HG03097 (cell line): ENCODE measurements around the gene SLC9A9.

ENCODE experiments used
- ATAC-seq: cut with Tn5 transposase; IDR thresholded peaks from one replicate; pipeline ENCODE4 v1.9.1; 2021; ENCODE audit not compliant: unreplicated experiment, low FRiP score

The SLC9A9 gene

GRCh38 chr3:143380449-143380848 lies 467.8 kb downstream of the SLC9A9 start:
- no peak for ATAC-seq

- ATAC-seq = no peak
Observed at GRCh38 chr3:143375698-143376097, 472.6 kb downstream of the SLC9A9 start.

- no peak for ATAC-seq
Observed at GRCh38 chr3:143367171-143367570, 481.1 kb downstream of the SLC9A9 start.

DNA sequence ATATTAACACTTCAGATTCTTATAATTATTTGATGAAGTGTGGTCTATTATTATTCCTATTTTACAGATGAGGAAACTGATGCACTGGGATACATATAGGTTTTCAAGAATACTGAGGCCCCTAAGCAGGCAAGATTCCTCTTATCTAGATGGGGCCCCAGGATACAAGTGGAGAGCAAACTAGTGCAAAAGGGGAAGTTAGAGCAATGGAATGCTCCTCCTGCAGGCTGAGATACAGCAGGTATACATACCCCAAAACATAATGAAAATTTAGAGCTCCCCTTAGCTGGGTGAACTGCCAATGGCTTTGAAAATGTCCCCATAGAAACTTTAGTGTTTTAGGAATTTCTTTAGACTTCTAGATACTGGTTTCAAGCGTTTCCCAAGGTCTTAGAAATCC lies 481.6 kb downstream of the SLC9A9 start:
- no peak for ATAC-seq

DNA sequence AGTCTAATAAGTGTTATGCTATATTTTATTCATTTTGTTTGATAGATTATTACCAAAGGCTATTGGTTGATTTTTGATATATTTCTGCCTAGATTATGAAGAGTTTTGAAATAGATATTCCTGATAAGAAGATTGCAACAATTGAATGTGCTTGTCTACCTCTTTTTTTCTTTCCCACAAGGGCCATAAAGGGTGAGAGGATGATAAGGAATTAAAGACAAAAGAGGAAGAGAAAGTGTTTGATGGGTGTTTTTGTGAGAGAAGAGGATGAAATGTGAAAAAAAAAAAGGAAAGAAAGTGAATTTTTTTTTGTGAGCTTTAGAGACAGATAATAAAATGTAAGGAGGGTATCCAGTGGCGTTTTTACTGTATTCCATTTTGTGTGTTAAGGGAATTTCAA lies 484.3 kb downstream of the SLC9A9 start:
- no peak for ATAC-seq

- ATAC-seq = no peak
Observed at GRCh38 chr3:143363276-143363675, 485.0 kb downstream of the SLC9A9 start.

GRCh38 chr3:143362115-143362991 lies 485.9 kb downstream of the SLC9A9 start:
- no peak for ATAC-seq

DNA sequence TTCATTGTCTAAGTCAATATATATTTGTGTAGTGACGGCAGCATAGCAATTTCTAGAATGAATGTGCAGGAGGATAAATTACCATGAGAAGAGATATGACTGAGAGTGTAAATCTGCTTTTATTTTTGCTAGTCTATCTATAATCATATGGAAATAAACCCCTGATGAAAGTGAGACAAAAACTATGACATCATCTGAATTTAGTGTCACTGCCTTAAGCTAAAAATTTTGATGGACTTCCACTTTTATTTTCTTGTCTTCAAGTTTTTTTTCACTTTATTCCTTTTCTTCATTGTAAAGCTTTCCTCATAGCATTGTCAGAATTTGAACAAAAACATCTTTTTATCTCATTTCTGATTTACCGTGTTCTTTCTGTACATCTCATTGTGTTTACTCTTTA lies 486.7 kb downstream of the SLC9A9 start:
- no peak for ATAC-seq

GRCh38 chr3:143360244-143360643 lies 488.0 kb downstream of the SLC9A9 start:
- ATAC-seq = no peak

- ATAC-seq = no peak
Observed at GRCh38 chr3:143358793-143359491, 489.3 kb downstream of the SLC9A9 start.

GRCh38 chr3:143358155-143358792 lies 490.0 kb downstream of the SLC9A9 start:
- ATAC-seq = no peak

GRCh38 chr3:143357700-143358099 lies 490.6 kb downstream of the SLC9A9 start:
- ATAC-seq = no peak

GRCh38 chr3:143356839-143357238 lies 491.4 kb downstream of the SLC9A9 start:
- no peak for ATAC-seq

GRCh38 chr3:143354342-143354741 lies 493.9 kb downstream of the SLC9A9 start:
- ATAC-seq = no peak

DNA sequence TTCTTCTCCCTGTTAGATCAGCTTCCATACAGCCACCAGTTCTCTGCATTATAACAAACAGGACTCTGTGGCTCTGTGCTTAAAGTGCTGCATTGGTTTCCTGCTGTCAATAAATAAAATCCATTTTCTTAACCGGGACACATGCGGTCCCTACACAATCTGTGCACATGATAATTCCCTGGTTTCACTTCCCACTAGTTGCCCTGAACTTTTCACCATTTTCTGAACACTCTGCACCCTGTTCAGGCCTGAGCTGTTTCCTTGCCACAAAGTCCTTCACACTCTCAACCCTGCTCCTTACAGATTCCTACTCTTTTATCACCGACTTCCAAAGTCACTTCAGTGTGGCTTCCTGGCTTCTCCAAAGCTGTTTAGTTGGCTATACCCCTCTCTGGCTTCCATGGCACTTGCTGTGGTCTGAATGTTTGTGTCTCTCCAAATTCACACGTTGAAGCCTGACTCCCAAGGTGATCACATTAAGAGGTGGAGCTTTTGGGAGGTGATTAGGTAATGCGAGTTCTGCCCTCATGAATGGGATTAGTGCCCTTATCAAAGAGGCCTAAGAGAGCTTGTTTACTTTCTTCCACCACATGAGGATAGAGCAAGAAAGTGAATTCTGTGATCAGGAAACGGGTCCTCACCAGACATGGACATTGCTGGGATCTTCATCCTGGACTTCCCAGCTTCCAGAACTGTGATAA lies 495.3 kb downstream of the SLC9A9 start:
- ATAC-seq = no peak

GRCh38 chr3:143351895-143352608 lies 496.2 kb downstream of the SLC9A9 start:
- no peak for ATAC-seq

- no peak for ATAC-seq
Observed at GRCh38 chr3:143351354-143351753, 496.9 kb downstream of the SLC9A9 start.

DNA sequence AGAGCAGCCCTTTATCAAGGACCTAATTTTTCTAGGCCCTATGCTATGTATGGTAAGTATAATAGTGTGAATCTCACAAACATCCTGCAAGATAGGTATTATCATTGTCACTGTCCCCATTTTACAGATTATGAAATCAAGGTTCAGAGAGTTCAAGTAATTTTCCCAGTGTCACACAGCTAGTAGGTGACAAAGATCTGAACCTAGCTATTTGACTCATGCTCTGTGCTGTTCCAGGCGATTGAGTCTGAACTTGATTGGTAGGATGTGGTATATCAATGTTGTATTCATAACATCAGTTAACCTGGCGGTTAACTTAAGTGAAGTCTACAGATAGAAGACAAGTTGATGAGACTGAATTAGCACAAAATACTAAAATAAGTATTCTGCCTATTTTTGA lies 498.8 kb downstream of the SLC9A9 start:
- no peak for ATAC-seq

- no peak for ATAC-seq
Observed at GRCh38 chr3:143348486-143349327, 499.6 kb downstream of the SLC9A9 start.
